GM12891 (cell line): Measurements from ENCODE around the gene CELSR1.
"Not testable (repeated sequence)": the region's sequence is repeated elsewhere in the genome, so short reads cannot be mapped to it uniquely, and the experiment has no call there.

Experiments used
- DNase-seq: peaks from one replicate; pipeline ENCODE4 v3.0.0; 2011; ENCODE audit warnings: low spot score; ENCODE audit not compliant: insufficient read length
- FAIRE-seq: peaks from 2 replicates; lab custom pipeline; 2011; peaks lifted over from hg19 to GRCh38; lab: Jason Lieb, UNC
- PAX5 ChIP-seq: IDR thresholded peaks from 2 replicates; pipeline ENCODE4 v1.6.1; 2011; ENCODE audit warnings: low read length, moderate library complexity, mild to moderate bottlenecking; ENCODE audit not compliant: insufficient read depth, severe bottlenecking
- POLR2A ChIP-seq: IDR thresholded peaks from 2 replicates; pipeline ENCODE4 v1.6.1; 2011; ENCODE audit warnings: low read depth, low read length, control low read depth
- POLR2AphosphoS5 ChIP-seq: IDR thresholded peaks from 2 replicates; pipeline ENCODE4 v1.6.1; 2011; ENCODE audit warnings: low read depth, low read length, control low read depth
- POU2F2 ChIP-seq: IDR thresholded peaks from 2 replicates; pipeline ENCODE4 v1.6.1; 2011; ENCODE audit warnings: low read depth, mild to moderate bottlenecking, control low read depth, low read length, moderate library complexity
- SPI1 ChIP-seq: IDR thresholded peaks from 2 replicates; pipeline ENCODE4 v1.6.1; 2011; ENCODE audit warnings: low read depth, low read length, control low read depth
- TAF1 ChIP-seq: IDR thresholded peaks from 2 replicates; pipeline ENCODE4 v1.6.1; 2011; ENCODE audit warnings: low read depth, low read length, control low read depth

CELSR1 gene

GRCh38 chr22:46473021-46473779, 64.2 kb downstream of the CELSR1 start:
- DNase-seq (no peak), FAIRE-seq (no peak)
- TF ChIP-seq POU2F2, result no peak
- TF ChIP-seq POLR2A, result no peak
- no peak for TF ChIP-seq POLR2AphosphoS5
- no peak for TF ChIP-seq PAX5
- TF ChIP-seq SPI1, result no peak
- no peak for TF ChIP-seq TAF1

GRCh38 chr22:46472722-46473016, 64.8 kb downstream of the CELSR1 start:
- FAIRE-seq, result no peak
- TF ChIP-seq POLR2A (no peak), PAX5 (no peak), SPI1 (no peak), TAF1 (no peak), POU2F2 (no peak), POLR2AphosphoS5 (no peak)
- DNase-seq, result no peak

- no peak for DNase-seq
- FAIRE-seq, result no peak
- TF ChIP-seq POU2F2 (no peak), SPI1 (no peak), POLR2AphosphoS5 (no peak), POLR2A (no peak), TAF1 (no peak), PAX5 (no peak)
Measured at GRCh38 chr22:46471901-46472721, 65.3 kb downstream of the CELSR1 start.

GRCh38 chr22:46471330-46471729, 66.1 kb downstream of the CELSR1 start:
- FAIRE-seq, DNase-seq: not testable (repeated sequence)

GRCh38 chr22:46469711-46470110, 67.7 kb downstream of the CELSR1 start:
- DNase-seq (no peak), FAIRE-seq (no peak)
- no peak for TF ChIP-seq POLR2A
- no peak for TF ChIP-seq SPI1
- no peak for TF ChIP-seq TAF1
- no peak for TF ChIP-seq PAX5
- no peak for TF ChIP-seq POLR2AphosphoS5
- no peak for TF ChIP-seq POU2F2

GRCh38 chr22:46467006-46467405, 70.4 kb downstream of the CELSR1 start:
- TF ChIP-seq POU2F2 (no peak), SPI1 (no peak), TAF1 (no peak), POLR2A (no peak), POLR2AphosphoS5 (no peak), PAX5 (no peak)
- DNase-seq (no peak), FAIRE-seq (no peak)

GRCh38 chr22:46466255-46466676, 71.2 kb downstream of the CELSR1 start:
- TF ChIP-seq SPI1 (no peak), POLR2A (no peak), POU2F2 (no peak), PAX5 (no peak), TAF1 (no peak), POLR2AphosphoS5 (no peak)
- FAIRE-seq, result no peak
- no peak for DNase-seq

GRCh38 chr22:46465793-46466192, 71.6 kb downstream of the CELSR1 start:
- FAIRE-seq, result no peak
- TF ChIP-seq PAX5 (no peak), POU2F2 (no peak), TAF1 (no peak), POLR2A (no peak), POLR2AphosphoS5 (no peak), SPI1 (no peak)
- DNase-seq, result no peak

- FAIRE-seq (no peak), DNase-seq (no peak)
- no peak for TF ChIP-seq SPI1
- TF ChIP-seq POU2F2, result no peak
- no peak for TF ChIP-seq PAX5
- TF ChIP-seq POLR2AphosphoS5, result no peak
- TF ChIP-seq POLR2A, result no peak
- no peak for TF ChIP-seq TAF1
Measured at GRCh38 chr22:46465345-46465720, 72.1 kb downstream of the CELSR1 start.

GRCh38 chr22:46464701-46465344, 72.6 kb downstream of the CELSR1 start:
- DNase-seq, result no peak
- TF ChIP-seq POLR2AphosphoS5 (no peak), POLR2A (no peak), TAF1 (no peak), SPI1 (no peak), POU2F2 (no peak), PAX5 (no peak)
- FAIRE-seq, result no peak
